Astrocyte (in vitro differentiated cells and primary cell): ENCODE data around the gene SERPINA5. TPM values are rescaled to one million over a fixed set of nuclear protein-coding genes. Genes with fewer than 3 reads are reported as not detected.
A peak's percentile ranks its signal among the peaks of the same experiment; 100 is the strongest.

Experiments used
- DNase-seq: peaks from one replicate; pipeline ENCODE4 v3.0.0-alpha.2; 2010; ENCODE audit warnings: low read depth
- FAIRE-seq: peaks from 2 replicates; lab custom pipeline; 2011; peaks lifted over from hg19 to GRCh38; lab: Jason Lieb, UNC
- H2AFZ ChIP-seq: 2 replicates; pipeline ENCODE4 v1.6.0; 2012; ENCODE audit warnings: low read depth, low read length, inconsistent platforms
- H3K27ac ChIP-seq: 2 replicates; pipeline ENCODE4 v1.5.1; 2011; ENCODE audit warnings: low read depth, low read length, inconsistent platforms
- H3K27me3 ChIP-seq: 2 replicates; pipeline ENCODE4 v1.6.0; 2011; ENCODE audit warnings: low read length, inconsistent platforms; ENCODE audit not compliant: insufficient read depth
- H3K36me3 ChIP-seq: 2 replicates; pipeline ENCODE4 v1.5.1; 2011; ENCODE audit warnings: low read length, inconsistent platforms; ENCODE audit not compliant: insufficient read depth
- H3K4me1 ChIP-seq: 2 replicates; pipeline ENCODE4 v1.5.1; 2011; ENCODE audit warnings: low read length, inconsistent platforms; ENCODE audit not compliant: insufficient read depth
- H3K4me2 ChIP-seq: 2 replicates; pipeline ENCODE4 v1.6.0; 2012; ENCODE audit warnings: low read length, inconsistent platforms
- H3K4me3 ChIP-seq: 2 replicates; pipeline ENCODE4 v1.5.1; 2011; ENCODE audit warnings: low read depth, mild to moderate bottlenecking, low read length, inconsistent platforms; ENCODE audit not compliant: insufficient read depth
- H3K79me2 ChIP-seq: 2 replicates; pipeline ENCODE4 v1.6.0; 2012; ENCODE audit warnings: mild to moderate bottlenecking, low read length, inconsistent platforms; ENCODE audit not compliant: insufficient read depth
- H3K9ac ChIP-seq: 2 replicates; pipeline ENCODE4 v1.6.0; 2012; ENCODE audit warnings: mild to moderate bottlenecking, low read length, inconsistent platforms
- H3K9me3 ChIP-seq: 2 replicates; pipeline ENCODE4 v1.5.1; 2012; ENCODE audit warnings: low read depth, mild to moderate bottlenecking, low read length, inconsistent platforms; ENCODE audit not compliant: insufficient read depth
- H4K20me1 ChIP-seq: 2 replicates; pipeline ENCODE4 v1.6.0; 2012; ENCODE audit warnings: low read length, inconsistent platforms; ENCODE audit not compliant: insufficient read depth
- H3K27ac Mint-ChIP-seq: one replicate; pipeline ENCODE4 v1.8.0; 2021; ENCODE audit warnings: mild to moderate bottlenecking, mixed read lengths; ENCODE audit not compliant: unreplicated experiment
- H3K27me3 Mint-ChIP-seq: one replicate; pipeline ENCODE4 v1.8.0; 2021; ENCODE audit warnings: low read depth, mixed read lengths; ENCODE audit not compliant: unreplicated experiment
- H3K36me3 Mint-ChIP-seq: one replicate; pipeline ENCODE4 v1.8.0; 2021; ENCODE audit warnings: low read depth, mixed read lengths; ENCODE audit not compliant: unreplicated experiment
- H3K4me1 Mint-ChIP-seq: one replicate; pipeline ENCODE4 v1.8.0; 2021; ENCODE audit warnings: low read depth, mixed read lengths; ENCODE audit not compliant: unreplicated experiment
- H3K4me3 Mint-ChIP-seq: one replicate; pipeline ENCODE4 v1.8.0; 2021; ENCODE audit warnings: mild to moderate bottlenecking, moderate library complexity, mixed read lengths; ENCODE audit not compliant: unreplicated experiment
- H3K9me3 Mint-ChIP-seq: one replicate; pipeline ENCODE4 v1.8.0; 2021; ENCODE audit warnings: mild to moderate bottlenecking, mixed read lengths; ENCODE audit not compliant: unreplicated experiment
- CTCF ChIP-seq: IDR thresholded peaks from 2 replicates; pipeline ENCODE4 v1.5.1; 2011; ENCODE audit warnings: low read depth, mild to moderate bottlenecking, inconsistent platforms, low read length, moderate library complexity; ENCODE audit not compliant: insufficient read depth
- EZH2 ChIP-seq: IDR thresholded peaks from 2 replicates; pipeline ENCODE4 v1.6.1; 2012; ENCODE audit warnings: mild to moderate bottlenecking, low read length, inconsistent platforms; ENCODE audit not compliant: insufficient read depth
- total RNA-seq: library from RNA; stranded (reverse); gene quantifications from 2 replicates; pipeline ENCODE4 v1.2.1, GENCODE V29; 2021

SERPINA5 gene
- total RNA-seq, 1 donor from 2014 or later = 0.23 TPM

GRCh38 chr14:94542111-94542810, 39.0 kb upstream of the SERPINA5 start:
- Mint-ChIP-seq H3K9me3 (peaks cover 12% of the 10 kb centered on the region), H3K27ac (no peak overlapping the region), H3K36me3 (no peaks in the 10 kb centered on the region), H3K27me3 (peaks cover 17% of the 10 kb centered on the region), H3K4me3 (no peak overlapping the region), H3K4me1 (peaks cover 13% of the 10 kb centered on the region)
- no peak for FAIRE-seq
- no peak overlapping the region for H3K27ac ChIP-seq
- peak overlapping the region; percentile 26 for H3K4me2 ChIP-seq
- DNase-seq = peak; percentile 37
- TF ChIP-seq CTCF = no peak
- TF ChIP-seq EZH2 = no peak
- no peaks in the 10 kb centered on the region for H3K36me3 ChIP-seq
- H4K20me1 ChIP-seq = no peaks in the 10 kb centered on the region
- H3K9me3 ChIP-seq = no peaks in the 10 kb centered on the region
- H3K9ac ChIP-seq = no peak overlapping the region
- peak overlapping the region; percentile 47 for H2AFZ ChIP-seq
- no peaks in the 10 kb centered on the region for H3K27me3 ChIP-seq
- H3K4me1 ChIP-seq = peaks cover 15% of the 10 kb centered on the region
- H3K4me3 ChIP-seq = no peak overlapping the region
- no peaks in the 10 kb centered on the region for H3K79me2 ChIP-seq

DNA sequence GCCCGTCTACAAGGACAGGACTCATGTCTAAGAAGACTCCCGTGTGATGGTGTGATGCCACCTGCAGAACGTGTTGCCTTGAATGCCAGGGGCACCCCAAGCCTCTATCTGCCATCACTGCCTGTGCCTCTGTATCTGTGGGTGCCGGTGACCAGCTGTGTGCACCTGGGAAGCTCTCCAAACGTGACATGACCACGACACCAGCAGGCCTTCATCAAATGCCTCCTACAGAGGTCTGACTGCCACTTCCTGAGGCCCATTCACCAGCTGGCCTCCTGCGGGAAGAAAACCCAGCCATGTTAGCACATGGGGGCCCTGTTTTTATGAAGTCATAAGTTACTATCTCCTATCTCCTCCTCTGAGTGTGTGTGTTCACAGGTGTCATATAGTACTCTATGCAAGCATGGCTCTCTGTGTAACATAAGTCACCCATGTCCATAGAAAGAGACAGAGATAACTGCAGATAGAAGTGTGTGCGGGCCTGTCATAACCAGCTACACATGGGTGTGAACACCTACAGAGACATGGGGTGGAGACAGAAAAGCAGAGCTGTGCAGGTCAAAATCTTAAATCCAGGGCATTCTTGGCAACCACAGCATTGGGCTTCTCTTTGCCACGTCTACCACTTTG, 38.3 kb upstream of the SERPINA5 start:
- Histone ChIP-seq H3K4me3 (no peak overlapping the region), H3K4me2 (no peak overlapping the region), H3K79me2 (no peaks in the 10 kb centered on the region), H3K9me3 (no peaks in the 10 kb centered on the region), H2AFZ (peak overlapping the region; percentile 47), H3K4me1 (peaks cover 15% of the 10 kb centered on the region), H4K20me1 (no peaks in the 10 kb centered on the region), H3K9ac (no peak overlapping the region), H3K27ac (no peak overlapping the region), H3K27me3 (no peaks in the 10 kb centered on the region), H3K36me3 (no peaks in the 10 kb centered on the region)
- Mint-ChIP-seq H3K4me1 (peaks cover 13% of the 10 kb centered on the region), H3K36me3 (no peaks in the 10 kb centered on the region), H3K27me3 (peaks cover 16% of the 10 kb centered on the region), H3K9me3 (peaks cover 12% of the 10 kb centered on the region), H3K27ac (no peak overlapping the region), H3K4me3 (no peak overlapping the region)
- DNase-seq = no peak
- no peak for FAIRE-seq
- no peak for TF ChIP-seq CTCF
- no peak for TF ChIP-seq EZH2
